Prostate gland (tissue), 2 donors: Measurements from ENCODE around the gene RNF152.

Experiments
- CTCF ChIP-seq, 4 experiments: fragments of 200-600 bp in 2 of 4; fragments of 450-650 bp in 2 of 4; sonication (generic) in 2 of 4; IDR thresholded peaks; 1 replicate in 3 of 4; 2 replicates in 1 of 4; pipeline ENCODE4 v1.5.1; 2016 to 2019; ENCODE audit warnings: antibody characterized with exemption in 4 of 4, mild to moderate bottlenecking in 2 of 4, moderate library complexity in 2 of 4
- POLR2A ChIP-seq: fragments of 450-650 bp; IDR thresholded peaks from one replicate; pipeline ENCODE4 v1.6.1; 2016; ENCODE audit warnings: antibody characterized with exemption, mild to moderate bottlenecking

- TF ChIP-seq CTCF (IDR thresholded peaks at IDR 0.05) (no peak), POLR2A (no peak)
Observed at GRCh38 chr18:61797696-61798590, 94.9 kb downstream of the RNF152 start.
